ENCODE results near the gene RMC1.
"Not testable (repeated sequence)": the region's sequence is repeated elsewhere in the genome, so short reads cannot be mapped to it uniquely, and the experiment has no call there.

Gene RMC1

DNA sequence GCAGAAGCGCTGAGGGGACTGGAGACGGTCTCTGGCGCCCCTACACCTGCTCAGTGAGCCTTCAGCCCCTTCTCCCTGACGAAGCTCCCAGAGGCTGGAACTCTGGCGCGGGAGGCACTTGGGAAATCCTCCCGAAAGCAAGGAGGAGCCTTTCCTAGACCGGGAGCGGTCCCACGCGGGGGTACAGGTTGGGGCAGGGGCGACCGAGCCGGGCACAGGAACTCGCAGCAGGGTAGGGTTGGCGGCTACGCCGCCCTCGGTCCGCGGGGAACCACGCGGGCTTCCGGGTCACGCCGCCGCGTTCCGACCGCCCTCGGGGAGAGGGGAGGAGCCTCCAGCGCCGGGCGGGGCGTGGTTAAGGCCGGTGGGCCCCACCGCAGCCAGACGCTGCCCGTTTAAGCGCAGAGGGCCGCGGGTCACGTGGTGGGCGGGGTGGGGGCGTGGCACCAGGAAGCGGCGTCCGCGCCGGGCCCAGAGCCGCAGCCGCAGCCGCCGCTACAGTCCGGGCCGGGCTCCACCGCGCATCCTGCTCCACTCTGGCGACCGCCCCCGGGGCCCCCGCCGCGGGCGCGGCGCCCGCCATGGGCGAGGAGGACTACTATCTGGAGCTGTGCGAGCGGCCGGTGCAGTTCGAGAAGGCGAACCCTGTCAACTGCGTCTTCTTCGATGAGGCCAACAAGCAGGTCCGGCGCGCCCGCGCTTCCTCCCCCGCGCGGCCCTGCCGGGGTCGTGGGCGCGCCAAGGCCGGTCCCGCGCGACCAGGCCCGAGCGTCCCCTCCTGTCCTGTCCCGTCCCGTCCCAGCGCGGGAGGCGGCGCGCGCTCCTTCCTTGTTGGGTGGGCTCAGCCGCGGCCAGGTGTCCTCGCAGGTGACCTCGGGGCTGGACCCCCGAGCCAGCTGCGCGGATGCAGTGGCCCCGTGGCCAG is at the start of gene RMC1:
Gene RMC1 (plus strand): TSS at position 474 of the 925 bp plus-strand sequence. CDS start 108 bp downstream, at position 582.
- DNase-seq (ENCODE audit: low read depth): peak; percentile 84

DNA sequence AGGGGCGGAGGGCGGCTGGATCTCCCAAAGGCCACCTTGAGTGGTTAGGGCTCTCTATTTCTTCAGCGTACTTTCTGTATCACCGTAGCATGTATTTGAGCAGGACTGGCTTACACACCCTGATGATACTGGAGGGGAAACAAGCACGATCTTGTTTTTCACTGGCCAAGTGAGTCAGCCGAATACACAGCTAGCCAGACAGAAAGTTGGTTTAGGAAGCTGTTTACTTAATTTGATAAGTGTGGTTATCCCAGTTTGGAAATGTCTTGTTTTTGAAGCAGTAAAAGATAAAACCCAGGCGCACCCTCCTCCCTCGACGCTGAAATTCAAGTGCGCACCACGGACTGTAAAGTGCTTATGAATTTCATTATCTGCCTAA is 49.6 kb upstream of the RMC1 start:
- DNase-seq (ENCODE audit: low read depth): no peak

DNA sequence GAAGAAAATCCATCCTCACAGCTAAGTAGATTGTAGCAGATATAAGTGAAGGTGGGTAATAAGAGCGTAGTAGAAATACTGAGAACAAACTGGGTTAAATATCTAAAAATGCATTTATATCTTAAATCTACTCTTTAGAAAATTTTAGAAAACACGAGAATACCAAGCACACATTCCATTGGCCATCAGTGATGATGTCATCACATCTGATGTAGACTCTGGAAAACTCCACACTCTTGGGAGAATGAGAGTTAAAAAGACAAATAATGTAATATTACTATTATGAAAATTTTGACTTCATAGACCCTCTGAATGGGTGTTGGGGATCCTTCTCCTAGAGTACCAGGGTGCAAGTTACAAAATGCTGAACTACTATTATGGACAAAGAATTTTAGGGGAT is 46.5 kb upstream of the RMC1 start:
- no peak for DNase-seq (ENCODE audit: low read depth)

DNA sequence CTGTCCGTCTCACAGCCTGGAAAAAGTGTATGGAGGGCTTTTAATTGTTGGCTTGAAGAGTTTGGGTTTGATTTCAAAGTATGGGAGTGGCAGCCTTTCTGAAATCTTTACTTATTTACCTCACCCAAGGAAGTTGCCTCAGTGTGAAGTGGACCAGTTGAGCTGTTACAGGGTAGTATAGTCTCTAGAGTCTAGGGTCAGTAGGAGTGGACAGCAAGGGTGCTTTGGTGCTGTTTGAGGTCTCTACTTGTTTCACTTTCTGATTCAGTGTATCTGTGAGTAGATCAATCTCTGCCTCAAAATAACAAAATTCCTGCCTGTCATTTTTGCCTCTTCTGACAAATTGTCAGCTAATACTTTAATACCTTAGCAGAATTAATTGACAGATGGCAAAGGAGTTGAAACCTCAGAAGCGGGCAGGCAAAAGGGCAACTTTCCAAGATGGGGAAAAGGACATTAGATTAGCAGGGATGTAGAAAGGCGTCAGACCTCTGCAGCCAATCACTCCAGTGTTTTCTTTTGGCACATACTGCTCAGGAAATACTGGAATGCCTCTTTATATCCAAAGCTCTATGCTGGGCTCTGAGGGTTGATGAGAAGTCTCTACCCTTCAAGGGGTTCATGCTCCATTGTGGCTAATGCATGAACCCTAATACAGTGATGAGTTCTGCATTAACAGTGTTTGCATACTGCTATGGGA is 44.3 kb upstream of the RMC1 start:
- no peak for DNase-seq (ENCODE audit: low read depth)

DNA sequence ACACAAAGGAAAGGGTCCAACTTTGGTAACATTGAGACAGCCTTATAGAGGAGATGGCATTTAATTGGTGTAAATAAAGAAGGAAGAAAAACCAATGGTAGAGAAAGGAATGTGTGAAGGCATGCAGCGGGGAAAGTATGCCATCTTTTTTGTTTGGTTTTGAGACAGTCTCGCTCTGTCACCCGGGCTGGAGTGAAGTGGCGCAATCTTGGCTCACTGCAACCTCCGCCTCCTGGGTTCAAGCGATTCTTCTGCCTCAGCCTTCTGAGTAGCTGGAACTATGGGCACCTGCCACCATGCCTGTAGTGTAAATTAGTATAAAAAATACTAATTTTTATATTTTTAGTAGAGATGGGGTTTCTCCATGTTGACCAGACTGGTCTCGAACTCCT is 43.8 kb upstream of the RMC1 start:
- DNase-seq (ENCODE audit: low read depth): no peak

DNA sequence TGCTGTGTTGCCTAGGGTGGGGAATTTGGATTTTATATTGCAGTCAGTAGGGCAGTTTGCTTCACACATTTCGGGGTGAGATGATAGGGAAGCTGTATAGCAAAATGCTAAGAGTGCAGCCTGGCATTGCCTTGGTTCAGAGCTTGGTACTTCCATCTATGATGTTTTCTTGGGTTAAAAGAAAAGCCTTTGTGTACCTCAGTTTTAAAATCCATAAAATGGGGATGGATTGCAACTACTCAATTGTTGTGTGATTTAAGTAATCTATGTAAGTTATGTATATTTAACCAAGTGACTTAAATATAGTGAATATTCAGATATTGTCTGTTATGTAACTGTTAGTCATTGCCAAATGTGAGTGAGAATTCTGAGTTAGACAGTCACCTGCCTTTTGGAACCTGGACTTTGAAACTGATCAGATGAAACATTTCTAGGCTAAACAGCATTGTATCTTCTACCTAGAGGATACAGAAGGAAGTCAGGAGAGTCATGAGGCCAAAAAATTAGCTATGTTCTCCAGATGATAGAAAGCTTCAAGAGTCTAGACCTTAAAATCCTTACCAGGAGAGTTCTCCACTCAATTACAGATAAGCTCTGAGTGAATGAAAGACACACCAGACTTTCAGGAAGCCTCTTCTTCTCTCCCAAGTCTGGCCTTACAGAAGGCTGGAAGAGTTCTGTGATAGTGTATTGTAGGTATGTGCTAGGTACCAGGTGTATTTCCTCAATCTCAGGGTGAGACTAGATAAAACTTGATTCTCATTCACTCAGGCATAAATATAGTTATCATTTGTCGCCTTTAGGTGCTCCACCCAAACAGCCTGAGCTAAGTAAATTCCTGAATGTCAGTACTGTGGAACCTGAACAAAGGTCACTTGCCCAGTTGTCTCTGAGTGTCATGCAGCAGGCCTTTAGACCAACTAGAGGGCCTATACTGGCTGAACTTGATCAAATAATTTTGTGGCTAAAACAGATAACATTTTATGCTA is 42.7 kb upstream of the RMC1 start:
- no peak for DNase-seq (ENCODE audit: low read depth)

DNA sequence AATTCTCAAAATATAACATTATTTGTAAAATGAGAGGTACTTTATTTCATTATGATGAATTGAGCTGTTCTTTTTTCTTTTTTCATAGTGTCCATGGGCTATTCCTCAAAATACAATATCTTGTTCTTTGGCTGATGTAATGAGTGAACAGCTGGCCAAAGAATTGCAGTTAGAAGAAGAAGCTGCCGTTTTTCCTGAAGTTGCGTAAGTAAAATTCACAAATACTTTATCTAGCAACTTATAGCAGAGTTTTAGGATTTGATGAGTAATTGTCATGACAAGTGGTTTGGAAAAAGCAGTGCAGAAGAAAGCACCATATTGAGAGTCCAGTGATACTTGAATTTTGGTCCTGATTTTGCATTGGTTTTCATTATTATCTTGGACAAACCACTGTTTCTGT is 40.4 kb upstream of the RMC1 start:
- DNase-seq (ENCODE audit: low read depth): peak; percentile 21

- DNase-seq (ENCODE audit: low read depth): no peak
Observed at GRCh38 chr18:23468753-23469459, 34.4 kb upstream of the RMC1 start.

- no peak for DNase-seq (ENCODE audit: low read depth)
Observed at GRCh38 chr18:23470620-23471387, 32.5 kb upstream of the RMC1 start.

DNA sequence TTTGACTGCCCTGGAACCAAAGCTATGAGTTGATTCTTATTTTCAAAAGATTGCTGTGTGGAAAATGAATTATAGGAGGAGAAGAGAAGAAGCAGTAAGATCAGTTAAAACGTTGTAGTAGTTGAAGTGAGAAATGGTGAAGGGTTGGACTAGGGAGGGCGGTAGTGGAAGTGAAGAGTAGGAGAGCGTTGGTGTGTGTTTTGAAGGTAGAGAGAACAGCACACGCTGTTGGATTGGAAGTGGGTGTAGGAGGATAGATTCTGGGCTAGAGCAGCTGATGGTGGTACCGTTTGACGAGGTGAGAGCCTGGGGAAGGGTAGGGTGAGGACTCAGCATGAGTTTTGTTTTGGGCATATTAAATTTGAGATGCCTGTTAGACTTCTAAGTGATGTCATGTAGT is 31.8 kb upstream of the RMC1 start:
- DNase-seq (ENCODE audit: low read depth): no peak

- DNase-seq (ENCODE audit: low read depth): no peak
Observed at GRCh38 chr18:23479829-23480505, 23.3 kb upstream of the RMC1 start.

GRCh38 chr18:23484561-23485182 is 18.6 kb upstream of the RMC1 start:
- DNase-seq (ENCODE audit: low read depth): no peak

DNA sequence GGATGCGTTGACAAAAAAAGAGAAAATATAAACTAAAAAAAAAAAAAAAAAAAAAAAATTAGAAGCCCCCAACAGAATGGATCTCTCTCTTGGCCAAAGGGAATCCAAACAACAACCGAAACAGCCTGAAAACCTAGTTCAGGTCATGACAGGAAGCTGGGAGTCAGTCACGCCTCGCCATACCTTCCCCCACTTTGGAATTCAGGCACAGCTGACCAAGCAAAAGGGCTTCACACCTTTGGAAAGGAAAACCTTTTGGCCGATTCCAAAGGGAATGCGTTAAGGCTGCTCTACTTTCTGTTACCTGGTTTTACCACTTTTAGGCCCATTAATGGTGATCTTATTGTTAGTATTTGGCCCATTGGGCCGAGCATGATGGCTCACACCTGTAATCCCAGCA is 17.9 kb upstream of the RMC1 start:
- DNase-seq (ENCODE audit: low read depth): no peak

GRCh38 chr18:23487738-23488570 is 15.4 kb upstream of the RMC1 start:
- no peak for DNase-seq (ENCODE audit: low read depth)

DNA sequence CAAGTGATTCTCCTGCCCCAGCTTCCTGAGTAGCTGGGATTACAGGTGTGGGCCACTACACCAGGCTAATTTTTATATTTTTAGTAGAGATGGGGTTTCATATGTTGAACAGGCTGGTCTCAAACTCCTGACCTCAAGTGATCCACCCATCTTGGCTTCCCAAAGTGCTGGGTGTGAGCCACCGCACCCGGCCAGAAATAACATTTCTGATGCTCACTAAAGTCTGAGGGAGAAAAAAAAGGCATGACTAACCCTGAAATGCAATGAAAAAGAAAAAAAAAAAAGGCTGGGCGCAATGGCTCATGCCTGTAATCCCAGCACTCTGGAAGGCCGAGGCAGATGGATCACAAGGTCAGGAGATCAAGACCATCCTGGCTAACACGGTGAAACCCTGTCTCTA is 13.7 kb upstream of the RMC1 start:
- DNase-seq (ENCODE audit: low read depth): not testable (repeated sequence)

GRCh38 chr18:23493654-23494053 is 9.7 kb upstream of the RMC1 start:
- no peak for DNase-seq (ENCODE audit: low read depth)

GRCh38 chr18:23494992-23495391 is 8.3 kb upstream of the RMC1 start:
- DNase-seq (ENCODE audit: low read depth): no peak

- no peak for DNase-seq (ENCODE audit: low read depth)
Observed at GRCh38 chr18:23495723-23496440, 7.4 kb upstream of the RMC1 start.
